CD4-positive, alpha-beta T cell treated with Interferon alpha-2 for 1 hour (primary cell): ENCODE results near the gene USP17L5.
A peak's percentile ranks its signal among the peaks of the same experiment; 100 is the strongest.
"Not testable (repeated sequence)": the region's sequence is repeated elsewhere in the genome, so short reads cannot be mapped to it uniquely, and the experiment has no call there.

ENCODE experiments used
- DNase-seq, 2 donors: peaks; one replicate each; pipeline ENCODE4 v3.0.0-alpha.2; 2020 to 2022

USP17L5 gene

GRCh38 chr4:9339103-9339502 lies at the start of gene USP17L5:
TSS of gene USP17L5 (plus strand) at chr4:9339403. CDS start at chr4:9339403, 0 bp downstream.
- DNase-seq = not testable (repeated sequence)

- not testable (repeated sequence) for DNase-seq
Observed at GRCh38 chr4:9324191-9324590, 15.0 kb upstream of the USP17L5 start.

GRCh38 chr4:9324865-9325264 lies 14.3 kb upstream of the USP17L5 start, which contains the start of gene USP17L24:
TSS of gene USP17L24 (plus strand) at chr4:9325165. CDS start at chr4:9325165, 0 bp downstream.
- DNase-seq = not testable (repeated sequence)

- DNase-seq = not testable (repeated sequence)
Observed at GRCh38 chr4:9329611-9330010, 9.6 kb upstream of the USP17L5 start, which contains the start of gene USP17L25. TSS of gene USP17L25 (plus strand) at chr4:9329911. CDS start at chr4:9329911, 0 bp downstream.

GRCh38 chr4:9334358-9334757 lies 4.8 kb upstream of the USP17L5 start, which contains the start of gene USP17L26:
TSS of gene USP17L26 (plus strand) at chr4:9334658. CDS start at chr4:9334658, 0 bp downstream.
- not testable (repeated sequence) for DNase-seq

GRCh38 chr4:9343848-9344247 lies 4.6 kb downstream of the USP17L5 start, which contains the start of gene USP17L27:
TSS of gene USP17L27 (plus strand) at chr4:9344148. CDS start at chr4:9344148, 0 bp downstream.
- not testable (repeated sequence) for DNase-seq

- DNase-seq = not testable (repeated sequence)
Observed at GRCh38 chr4:9348593-9348992, 9.4 kb downstream of the USP17L5 start, which contains the start of gene USP17L28. TSS of gene USP17L28 (plus strand) at chr4:9348893. CDS start at chr4:9348893, 0 bp downstream.

GRCh38 chr4:9350866-9351265 lies 11.7 kb downstream of the USP17L5 start:
- peak; percentile 10 to 30 for DNase-seq

- not testable (repeated sequence) for DNase-seq
Observed at GRCh38 chr4:9353338-9353737, 14.1 kb downstream of the USP17L5 start, which contains the start of gene USP17L29. TSS of gene USP17L29 (plus strand) at chr4:9353638. CDS start at chr4:9353638, 0 bp downstream.

GRCh38 chr4:9362829-9363228 lies 23.6 kb downstream of the USP17L5 start, which contains the start of gene USP17L30:
TSS of gene USP17L30 (plus strand) at chr4:9363129. CDS start at chr4:9363129, 0 bp downstream.
- not testable (repeated sequence) for DNase-seq

GRCh38 chr4:9379881-9380280 lies 40.7 kb downstream of the USP17L5 start:
- DNase-seq = not testable (repeated sequence)

- peak; percentile 52 to 67 for DNase-seq
Observed at GRCh38 chr4:9381012-9381534, 41.9 kb downstream of the USP17L5 start.

- no peak for DNase-seq
Observed at GRCh38 chr4:9384126-9384525, 44.9 kb downstream of the USP17L5 start.

- DNase-seq = not testable (repeated sequence)
Observed at GRCh38 chr4:9389001-9389400, 49.8 kb downstream of the USP17L5 start.
